ENCODE results near the gene ATN1. TPM values are rescaled to one million over a fixed set of nuclear protein-coding genes. Genes with fewer than 3 reads are reported as not detected.
A peak's percentile ranks its signal among the peaks of the same experiment; 100 is the strongest.

Gene ATN1
- total RNA-seq, 2 donors from 2014 or later: 34.0 to 62.3 TPM

GRCh38 chr12:6952121-6952862 lies 24.5 kb downstream of the ATN1 start:
- peak overlapping the region; percentile 87 for H3K4me3 Mint-ChIP-seq
- ATAC-seq (replicated peaks): peak; percentile 6
- no peaks in the 10 kb centered on the region for H3K9me3 Mint-ChIP-seq
- H3K27ac Mint-ChIP-seq: peak overlapping the region; percentile 100
- peaks cover 86% of the 10 kb centered on the region for H3K36me3 Mint-ChIP-seq (ENCODE audit: low read depth)
- peaks cover 59% of the 10 kb centered on the region for H3K4me1 Mint-ChIP-seq
- H3K27me3 Mint-ChIP-seq: no peaks in the 10 kb centered on the region

DNA sequence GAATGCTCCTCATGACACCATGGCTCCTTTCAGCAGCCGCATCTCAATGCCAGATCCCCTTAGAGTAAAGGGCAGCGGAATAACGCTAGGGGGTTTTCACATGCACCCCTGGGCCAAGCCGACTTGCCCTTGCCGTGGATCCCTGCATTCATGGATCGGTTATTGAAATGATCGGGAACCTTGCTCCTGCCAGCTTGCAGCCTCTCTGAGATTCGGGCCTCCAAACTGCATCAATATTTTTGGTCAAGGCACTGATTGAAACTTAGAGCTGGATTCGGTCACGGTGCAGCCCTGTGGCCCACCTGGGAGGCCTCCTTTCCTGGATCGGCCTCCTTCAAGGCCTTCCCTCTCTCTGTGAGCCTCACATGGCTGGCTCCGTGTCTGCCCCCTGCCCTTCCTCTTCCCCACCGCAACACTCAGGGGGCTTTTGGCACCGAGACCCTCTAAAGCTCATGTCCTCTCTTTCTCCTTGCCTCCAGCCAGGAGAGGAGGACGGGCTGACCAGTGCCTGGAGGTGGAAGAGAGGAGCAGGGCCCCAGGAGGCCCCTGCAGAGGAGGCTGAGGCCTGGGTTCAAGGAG lies 25.2 kb downstream of the ATN1 start:
- ATAC-seq (replicated peaks): no peak
- Mint-ChIP-seq H3K9me3 (no peaks in the 10 kb centered on the region), H3K4me1 (peaks cover 55% of the 10 kb centered on the region), H3K27me3 (no peaks in the 10 kb centered on the region), H3K4me3 (peak overlapping the region; percentile 87), H3K36me3 (ENCODE audit: low read depth) (peaks cover 86% of the 10 kb centered on the region), H3K27ac (peak overlapping the region; percentile 100)

- Mint-ChIP-seq H3K27ac (peak overlapping the region; percentile 100), H3K4me3 (peak overlapping the region; percentile 87), H3K36me3 (ENCODE audit: low read depth) (peaks cover 87% of the 10 kb centered on the region), H3K27me3 (no peaks in the 10 kb centered on the region), H3K9me3 (no peaks in the 10 kb centered on the region), H3K4me1 (peaks cover 55% of the 10 kb centered on the region)
- ATAC-seq (replicated peaks): peak; percentile 60
Observed at GRCh38 chr12:6953442-6954315, 25.9 kb downstream of the ATN1 start.

DNA sequence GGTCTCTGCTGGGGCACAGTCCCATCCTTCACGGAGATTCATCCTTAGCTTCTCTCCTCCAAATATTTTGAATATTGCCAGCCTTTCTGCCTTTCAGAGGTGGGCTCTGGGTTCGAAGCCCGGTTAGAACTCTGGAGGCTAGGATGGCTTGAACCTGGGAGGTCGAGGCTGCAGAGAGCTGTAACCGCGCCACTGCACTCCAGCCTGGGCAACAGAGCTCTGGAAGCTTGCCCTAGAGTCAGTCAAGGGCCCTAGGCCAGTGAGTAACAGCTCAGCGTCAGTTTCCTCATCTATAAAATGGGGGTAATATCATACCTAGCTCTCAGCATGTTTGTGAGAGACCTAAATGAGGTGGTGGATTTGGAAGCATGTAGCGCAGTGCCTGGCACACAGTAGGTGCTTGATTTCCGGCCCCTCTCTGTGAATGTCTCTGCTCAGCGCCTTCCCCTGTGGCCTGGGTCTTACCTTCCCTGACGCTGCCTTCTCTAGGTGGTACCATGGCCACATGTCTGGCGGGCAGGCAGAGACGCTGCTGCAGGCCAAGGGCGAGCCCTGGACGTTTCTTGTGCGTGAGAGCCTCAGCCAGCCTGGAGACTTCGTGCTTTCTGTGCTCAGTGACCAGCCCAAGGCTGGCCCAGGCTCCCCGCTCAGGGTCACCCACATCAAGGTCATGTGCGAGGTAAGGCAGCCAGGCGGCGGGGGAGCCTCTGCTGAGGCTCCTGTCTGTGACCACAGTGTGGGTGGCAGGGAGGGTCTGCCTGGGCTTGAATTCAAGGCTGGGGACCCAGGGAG lies 26.8 kb downstream of the ATN1 start:
- no peaks in the 10 kb centered on the region for H3K9me3 Mint-ChIP-seq
- H3K36me3 Mint-ChIP-seq (ENCODE audit: low read depth): peaks cover 88% of the 10 kb centered on the region
- peak overlapping the region; percentile 87 for H3K4me3 Mint-ChIP-seq
- H3K27me3 Mint-ChIP-seq: no peaks in the 10 kb centered on the region
- H3K4me1 Mint-ChIP-seq: peaks cover 57% of the 10 kb centered on the region
- H3K27ac Mint-ChIP-seq: peak overlapping the region; percentile 100
- ATAC-seq (replicated peaks): no peak

GRCh38 chr12:6955108-6956020 lies 27.6 kb downstream of the ATN1 start:
- H3K4me3 Mint-ChIP-seq: peak overlapping the region; percentile 87

DNA sequence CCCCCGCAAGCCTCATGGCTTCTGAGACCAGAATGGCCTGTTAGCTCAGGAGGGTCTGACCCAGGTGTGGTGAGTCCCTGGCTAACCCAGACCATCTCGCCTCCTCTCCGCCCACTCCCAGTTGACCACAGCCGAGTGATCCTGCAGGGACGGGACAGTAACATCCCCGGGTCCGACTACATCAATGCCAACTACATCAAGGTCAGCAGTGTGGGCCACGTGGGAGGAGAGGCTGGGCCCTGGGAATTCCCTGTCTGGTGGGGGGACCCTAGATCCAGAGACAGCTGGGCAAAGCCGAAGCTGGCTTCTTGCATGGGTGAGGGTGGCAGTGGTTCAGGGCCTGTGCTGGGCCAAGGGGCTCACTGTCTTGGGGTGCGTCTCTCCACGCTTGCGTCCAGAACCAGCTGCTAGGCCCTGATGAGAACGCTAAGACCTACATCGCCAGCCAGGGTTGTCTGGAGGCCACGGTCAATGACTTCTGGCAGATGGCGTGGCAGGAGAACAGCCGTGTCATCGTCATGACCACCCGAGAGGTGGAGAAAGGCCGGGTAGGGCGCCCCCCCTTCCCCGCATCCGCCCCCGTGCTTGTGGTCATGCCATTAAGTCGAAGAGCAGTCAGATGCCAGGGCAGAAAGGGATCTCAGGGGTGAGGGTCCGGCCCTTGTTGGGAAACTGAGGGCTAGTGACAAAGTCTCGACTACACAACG lies 28.4 kb downstream of the ATN1 start:
- Mint-ChIP-seq H3K4me1 (peaks cover 51% of the 10 kb centered on the region), H3K27ac (peak overlapping the region; percentile 100), H3K9me3 (no peaks in the 10 kb centered on the region), H3K36me3 (ENCODE audit: low read depth) (peaks cover 97% of the 10 kb centered on the region), H3K27me3 (no peaks in the 10 kb centered on the region), H3K4me3 (peak overlapping the region; percentile 87)
- no peak for ATAC-seq (replicated peaks)

More at GRCh38 chr12:6955108-6956020, 27.6 kb downstream of the ATN1 start:
- ATAC-seq (replicated peaks): no peak
- Mint-ChIP-seq H3K27ac (peak overlapping the region; percentile 100), H3K36me3 (ENCODE audit: low read depth) (peaks cover 96% of the 10 kb centered on the region), H3K9me3 (no peaks in the 10 kb centered on the region), H3K27me3 (no peaks in the 10 kb centered on the region), H3K4me1 (peaks cover 49% of the 10 kb centered on the region)

- no peaks in the 10 kb centered on the region for H3K9me3 Mint-ChIP-seq
- peak overlapping the region; percentile 87 for H3K4me3 Mint-ChIP-seq
- H3K36me3 Mint-ChIP-seq (ENCODE audit: low read depth): peaks cover 100% of the 10 kb centered on the region
- H3K27ac Mint-ChIP-seq: peak overlapping the region; percentile 100
- H3K27me3 Mint-ChIP-seq: no peaks in the 10 kb centered on the region
- peaks cover 59% of the 10 kb centered on the region for H3K4me1 Mint-ChIP-seq
- ATAC-seq (replicated peaks): no peak
Observed at GRCh38 chr12:6957151-6957701, 29.5 kb downstream of the ATN1 start.

- Mint-ChIP-seq H3K36me3 (ENCODE audit: low read depth) (peaks cover 94% of the 10 kb centered on the region), H3K27ac (peak overlapping the region; percentile 95), H3K9me3 (no peaks in the 10 kb centered on the region), H3K27me3 (no peaks in the 10 kb centered on the region), H3K4me1 (peaks cover 59% of the 10 kb centered on the region), H3K4me3 (peak overlapping the region; percentile 87)
- ATAC-seq (replicated peaks): no peak
Observed at GRCh38 chr12:6957741-6958608, 30.2 kb downstream of the ATN1 start.

- Mint-ChIP-seq H3K4me1 (peaks cover 59% of the 10 kb centered on the region), H3K4me3 (peak overlapping the region; percentile 87), H3K36me3 (ENCODE audit: low read depth) (peaks cover 87% of the 10 kb centered on the region), H3K9me3 (no peaks in the 10 kb centered on the region), H3K27ac (peak overlapping the region; percentile 95), H3K27me3 (no peaks in the 10 kb centered on the region)
- no peak for ATAC-seq (replicated peaks)
Observed at GRCh38 chr12:6958609-6959057, 30.9 kb downstream of the ATN1 start.

DNA sequence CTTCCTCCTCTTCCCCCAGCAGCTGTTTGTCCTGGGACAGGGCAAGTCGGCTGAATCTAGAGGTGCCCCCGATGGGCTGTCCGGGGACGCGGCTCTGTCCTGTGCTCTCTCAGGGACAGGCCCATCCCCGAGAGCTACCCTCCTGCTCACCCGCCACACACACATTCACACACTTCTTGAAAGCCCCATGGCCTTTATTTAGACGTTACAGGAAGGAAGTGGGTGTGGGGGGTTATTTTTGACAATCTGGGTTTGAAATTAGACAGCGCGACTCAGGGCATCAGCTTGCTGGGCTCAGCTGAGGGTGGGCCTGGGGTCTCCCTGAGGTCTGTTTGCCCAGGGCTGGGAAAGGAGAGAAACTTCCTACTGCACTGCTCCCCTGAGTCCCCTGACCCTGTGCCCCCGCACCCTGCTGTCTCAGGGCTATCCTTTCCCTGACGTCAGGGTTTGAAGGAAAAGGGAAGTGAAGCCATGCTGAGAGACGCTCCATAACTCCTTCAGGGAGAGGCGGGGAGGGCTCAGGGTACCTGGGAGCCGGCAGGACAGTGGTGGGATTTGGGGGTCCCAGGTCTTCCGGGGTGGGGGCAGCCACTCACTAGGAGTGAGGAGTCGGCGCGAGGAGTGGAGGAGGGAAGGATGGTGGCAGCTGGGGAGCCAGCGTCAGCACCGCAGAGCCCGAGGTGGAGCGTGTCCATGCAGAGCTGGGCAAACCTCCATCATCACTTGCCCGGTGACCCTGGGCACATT lies 31.5 kb downstream of the ATN1 start:
- Mint-ChIP-seq H3K27me3 (no peaks in the 10 kb centered on the region), H3K4me3 (peak overlapping the region; percentile 87), H3K27ac (peak overlapping the region; percentile 95), H3K36me3 (ENCODE audit: low read depth) (peaks cover 86% of the 10 kb centered on the region), H3K9me3 (no peaks in the 10 kb centered on the region), H3K4me1 (peaks cover 55% of the 10 kb centered on the region)
- ATAC-seq (replicated peaks): peak; percentile 59

DNA sequence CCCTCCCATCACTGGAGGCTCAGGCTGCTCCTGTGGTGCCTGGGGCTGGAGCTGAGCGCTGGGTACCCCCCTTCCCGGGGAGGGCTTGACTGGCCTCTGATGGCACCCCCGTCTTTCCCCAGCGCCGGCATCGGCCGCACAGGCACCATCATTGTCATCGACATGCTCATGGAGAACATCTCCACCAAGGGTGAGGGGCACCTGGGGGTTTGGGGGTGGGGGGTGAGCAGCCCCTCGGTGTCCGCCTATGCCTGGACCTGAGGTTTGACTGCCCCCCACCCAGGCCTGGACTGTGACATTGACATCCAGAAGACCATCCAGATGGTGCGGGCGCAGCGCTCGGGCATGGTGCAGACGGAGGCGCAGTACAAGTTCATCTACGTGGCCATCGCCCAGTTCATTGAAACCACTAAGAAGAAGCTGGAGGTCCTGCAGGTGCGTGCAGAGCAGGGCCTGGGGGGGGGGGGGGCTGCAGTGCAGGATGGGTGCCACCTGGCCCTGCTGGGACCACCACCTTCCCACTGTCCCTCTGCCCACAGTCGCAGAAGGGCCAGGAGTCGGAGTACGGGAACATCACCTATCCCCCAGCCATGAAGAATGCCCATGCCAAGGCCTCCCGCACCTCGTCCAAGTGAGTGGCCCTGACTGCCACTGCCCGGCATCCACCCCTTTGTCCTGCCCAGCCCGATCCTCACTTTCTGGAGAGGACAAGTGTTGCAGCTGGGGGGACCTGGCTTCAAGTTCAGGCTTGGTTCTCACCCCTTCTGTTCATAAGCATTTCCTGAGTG lies 32.2 kb downstream of the ATN1 start:
- H3K27me3 Mint-ChIP-seq: no peaks in the 10 kb centered on the region
- peaks cover 47% of the 10 kb centered on the region for H3K4me1 Mint-ChIP-seq
- no peaks in the 10 kb centered on the region for H3K9me3 Mint-ChIP-seq
- H3K4me3 Mint-ChIP-seq: peak overlapping the region; percentile 87
- no peak for ATAC-seq (replicated peaks)
- H3K36me3 Mint-ChIP-seq (ENCODE audit: low read depth): peaks cover 86% of the 10 kb centered on the region
- H3K27ac Mint-ChIP-seq: peak overlapping the region; percentile 95

All from activated T-helper 17 cell treated with anti-CD3 and anti-CD28 coated beads, Interleukin-2, amount 50 U/mL, for 72 hours (primary cell).